HS-27A (cell line): ENCODE results near the gene ZMYND12.
A peak's percentile ranks its signal among the peaks of the same experiment; 100 is the strongest.
"Not testable (repeated sequence)": the region's sequence is repeated elsewhere in the genome, so short reads cannot be mapped to it uniquely, and the experiment has no call there.

Experiments
- DNase-seq: peaks from one replicate; pipeline ENCODE4 v3.0.0-alpha.2; 2012; ENCODE audit warnings: low read depth, missing footprints

Gene ZMYND12

DNA sequence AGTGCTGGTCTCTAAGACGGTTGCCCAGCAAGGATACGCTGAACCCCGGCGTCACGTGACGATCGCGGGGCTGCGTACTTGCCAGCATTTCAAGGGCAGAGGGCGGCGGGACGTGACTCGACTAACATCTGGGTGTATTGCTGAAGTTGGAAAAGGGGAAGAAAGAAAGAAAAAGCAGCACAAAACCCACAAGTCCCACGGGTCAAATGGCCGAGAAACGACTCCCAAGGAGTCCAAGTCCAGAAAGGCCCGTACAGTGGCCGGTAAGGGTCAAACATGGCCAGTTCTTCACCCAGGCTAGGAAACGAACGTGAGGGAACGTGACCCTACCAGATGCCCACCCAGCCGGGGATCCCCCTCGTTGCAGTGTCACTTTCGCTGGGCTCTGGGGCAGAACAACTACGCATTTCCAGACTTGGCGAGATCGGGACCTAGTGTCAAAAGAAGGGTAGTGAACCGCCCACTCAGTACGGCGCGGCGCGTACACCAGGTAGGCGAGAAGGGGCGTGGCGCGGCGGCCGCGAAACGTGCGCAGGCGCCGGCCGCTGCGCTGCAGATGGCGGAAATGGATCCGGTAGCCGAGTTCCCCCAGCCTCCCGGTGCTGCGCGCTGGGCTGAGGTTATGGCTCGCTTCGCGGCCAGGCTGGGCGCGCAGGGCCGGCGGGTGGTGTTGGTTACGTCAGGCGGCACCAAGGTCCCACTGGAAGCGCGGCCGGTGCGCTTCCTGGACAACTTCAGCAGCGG, at the start of gene ZMYND12, which contains the start of gene PPCS:
Gene ZMYND12 (minus strand): TSS at position 13 of the 744 bp plus-strand sequence. CDS start 25 bp downstream, outside the sequence.
Gene PPCS (plus strand): TSS at position 534 of the 744 bp plus-strand sequence. CDS start 23 bp downstream, at position 557.
- DNase-seq: peak; percentile 38

GRCh38 chr1:42504535-42505128, 48.8 kb upstream of the ZMYND12 start:
- DNase-seq: no peak

DNA sequence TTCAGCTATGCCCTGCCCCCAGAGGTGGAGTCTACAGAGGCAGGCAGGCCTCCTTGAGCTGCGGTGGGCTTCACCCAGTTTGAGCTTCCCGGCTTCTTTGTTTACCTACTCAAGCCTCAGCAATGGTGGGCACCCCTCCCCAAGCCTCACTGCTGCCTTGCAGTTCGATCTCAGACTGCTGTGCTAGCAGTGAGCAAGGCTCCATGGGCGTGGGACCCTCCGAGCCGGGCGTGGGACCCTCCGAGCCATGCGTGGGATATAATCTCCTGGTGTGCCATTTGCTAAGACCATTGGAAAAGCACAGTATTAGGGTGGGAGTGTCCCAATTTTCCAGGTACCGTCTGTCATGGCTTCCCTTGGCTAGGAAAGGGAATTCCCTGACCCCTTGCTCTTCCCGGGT, 46.2 kb upstream of the ZMYND12 start:
- not testable (repeated sequence) for DNase-seq

DNA sequence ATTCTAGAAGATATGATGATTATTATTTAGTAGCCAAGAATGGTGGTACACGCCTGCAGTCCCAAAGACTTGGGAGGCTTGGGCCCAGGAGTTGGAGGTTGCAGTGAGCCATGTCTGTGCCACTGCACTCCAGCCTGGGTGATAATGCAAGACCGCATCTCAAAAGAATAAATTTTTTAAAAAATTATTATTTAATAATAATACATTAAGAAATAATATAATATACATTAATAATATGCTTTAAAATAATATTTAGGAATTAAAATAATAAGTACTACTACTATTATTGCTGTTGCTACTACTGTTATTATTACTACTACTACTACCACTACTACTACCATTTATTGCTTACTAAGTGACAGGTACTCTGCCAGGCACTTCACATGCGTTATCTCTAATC, 34.4 kb upstream of the ZMYND12 start:
- no peak for DNase-seq

- DNase-seq: peak; percentile 61
These were observed 28.6 kb upstream of the ZMYND12 start for GRCh38 chr1:42484382-42484781.

DNA sequence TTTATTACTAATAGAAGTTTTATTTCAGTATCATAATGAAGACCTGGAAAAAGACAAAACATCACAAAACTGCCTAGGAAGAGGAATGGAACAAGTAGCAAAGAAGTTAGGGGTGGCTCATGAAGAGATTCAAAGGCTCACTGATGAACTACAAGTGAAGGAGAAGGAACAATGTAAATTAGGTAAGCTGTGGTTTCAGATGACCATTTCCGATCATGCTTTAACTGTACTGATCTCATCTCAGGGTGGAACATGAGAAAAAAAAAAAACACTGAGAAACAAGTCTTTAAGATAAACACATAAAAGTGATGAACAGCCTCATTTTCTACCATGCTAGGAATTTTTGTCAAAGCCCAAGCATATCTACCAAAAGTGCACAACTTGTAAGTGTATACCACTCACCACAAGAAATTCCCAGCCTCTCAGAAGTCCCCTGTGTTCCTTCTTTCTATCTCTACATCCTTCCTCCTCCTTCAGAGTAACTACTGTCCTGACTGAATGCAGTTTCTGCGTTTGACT, 26.9 kb upstream of the ZMYND12 start:
- DNase-seq: no peak

DNA sequence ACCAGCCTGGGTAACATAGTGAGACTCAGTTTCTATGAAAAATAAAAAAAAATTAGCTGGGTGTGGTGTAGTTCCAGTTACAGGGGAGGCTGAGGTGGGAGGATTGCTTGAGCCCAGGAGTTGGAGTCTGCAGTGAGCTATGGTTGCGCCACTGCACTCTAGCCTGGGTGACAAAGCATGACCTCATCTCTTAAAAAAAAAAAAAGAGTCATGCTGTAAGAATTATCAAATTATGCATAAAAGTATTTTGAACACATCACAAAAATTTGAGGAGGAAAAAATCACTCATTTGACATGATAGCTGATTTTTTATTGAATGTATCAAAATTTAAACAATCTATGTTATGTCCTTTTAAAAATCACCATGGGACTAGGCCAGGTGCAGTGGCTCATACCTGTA, 25.1 kb upstream of the ZMYND12 start:
- DNase-seq: no peak

DNA sequence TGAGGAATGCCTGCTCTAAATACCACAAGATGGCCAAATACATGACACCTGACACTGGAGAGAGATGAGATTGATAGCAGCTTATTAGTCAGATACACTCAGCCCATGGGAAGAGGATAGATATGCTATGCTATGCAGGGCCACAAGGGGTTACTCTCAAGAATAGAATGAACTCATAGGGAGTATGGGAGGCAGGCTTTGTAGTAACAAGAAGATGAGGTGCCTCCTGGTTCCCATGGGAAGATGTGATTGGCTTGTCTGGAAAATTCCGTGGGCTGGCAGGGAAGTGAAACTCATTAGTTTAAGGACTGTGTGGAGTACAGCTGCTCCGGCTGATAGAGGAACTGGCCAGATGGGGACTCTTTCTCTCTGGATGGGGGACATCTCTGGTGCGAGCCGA, 23.8 kb upstream of the ZMYND12 start:
- peak; percentile 17 for DNase-seq

DNA sequence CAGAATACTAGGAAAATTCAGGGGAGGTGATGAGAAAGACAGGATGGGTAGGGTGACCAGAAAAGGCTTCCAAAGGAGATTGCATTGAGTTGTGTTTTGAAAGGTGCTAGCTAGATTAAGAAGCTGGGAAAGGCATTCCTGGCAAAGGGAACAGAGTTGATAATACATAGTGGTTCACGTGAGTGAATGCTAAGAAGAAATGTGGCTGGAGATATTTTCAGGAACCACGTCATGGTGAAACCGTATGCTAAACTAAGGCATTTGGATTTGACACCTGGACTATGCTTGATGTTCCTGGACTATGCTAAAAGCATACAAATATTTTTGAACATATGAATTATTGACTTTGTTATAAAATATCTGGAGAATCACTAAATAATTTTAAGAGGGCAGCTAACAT, 22.0 kb upstream of the ZMYND12 start:
- DNase-seq: no peak

GRCh38 chr1:42477354-42477753, 21.5 kb upstream of the ZMYND12 start:
- not testable (repeated sequence) for DNase-seq

- no peak for DNase-seq
These were observed 20.8 kb upstream of the ZMYND12 start for GRCh38 chr1:42476605-42477004.

- no peak for DNase-seq
These were observed 13.9 kb upstream of the ZMYND12 start for GRCh38 chr1:42469727-42470126.

- no peak for DNase-seq
These were observed 10.2 kb upstream of the ZMYND12 start for GRCh38 chr1:42466030-42466429.

DNA sequence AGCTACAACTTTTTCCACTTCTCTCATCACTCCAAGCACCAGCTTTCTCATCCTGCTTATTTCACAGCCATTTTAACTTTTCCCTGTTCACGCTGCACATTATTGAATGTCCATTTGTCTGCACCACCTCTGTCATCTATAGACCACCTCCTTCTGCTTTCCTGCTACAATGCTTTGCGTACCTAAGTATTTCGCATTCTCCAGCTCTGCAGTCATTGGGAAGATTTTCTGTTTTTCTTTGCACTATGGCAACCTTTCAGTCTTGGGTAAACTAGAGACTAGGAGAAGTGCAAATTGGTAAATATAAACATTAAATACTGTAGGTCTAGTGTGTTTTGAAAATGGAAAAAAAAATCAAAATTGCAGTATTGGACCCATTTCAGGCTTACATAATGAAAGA, 8.1 kb upstream of the ZMYND12 start:
- no peak for DNase-seq

DNA sequence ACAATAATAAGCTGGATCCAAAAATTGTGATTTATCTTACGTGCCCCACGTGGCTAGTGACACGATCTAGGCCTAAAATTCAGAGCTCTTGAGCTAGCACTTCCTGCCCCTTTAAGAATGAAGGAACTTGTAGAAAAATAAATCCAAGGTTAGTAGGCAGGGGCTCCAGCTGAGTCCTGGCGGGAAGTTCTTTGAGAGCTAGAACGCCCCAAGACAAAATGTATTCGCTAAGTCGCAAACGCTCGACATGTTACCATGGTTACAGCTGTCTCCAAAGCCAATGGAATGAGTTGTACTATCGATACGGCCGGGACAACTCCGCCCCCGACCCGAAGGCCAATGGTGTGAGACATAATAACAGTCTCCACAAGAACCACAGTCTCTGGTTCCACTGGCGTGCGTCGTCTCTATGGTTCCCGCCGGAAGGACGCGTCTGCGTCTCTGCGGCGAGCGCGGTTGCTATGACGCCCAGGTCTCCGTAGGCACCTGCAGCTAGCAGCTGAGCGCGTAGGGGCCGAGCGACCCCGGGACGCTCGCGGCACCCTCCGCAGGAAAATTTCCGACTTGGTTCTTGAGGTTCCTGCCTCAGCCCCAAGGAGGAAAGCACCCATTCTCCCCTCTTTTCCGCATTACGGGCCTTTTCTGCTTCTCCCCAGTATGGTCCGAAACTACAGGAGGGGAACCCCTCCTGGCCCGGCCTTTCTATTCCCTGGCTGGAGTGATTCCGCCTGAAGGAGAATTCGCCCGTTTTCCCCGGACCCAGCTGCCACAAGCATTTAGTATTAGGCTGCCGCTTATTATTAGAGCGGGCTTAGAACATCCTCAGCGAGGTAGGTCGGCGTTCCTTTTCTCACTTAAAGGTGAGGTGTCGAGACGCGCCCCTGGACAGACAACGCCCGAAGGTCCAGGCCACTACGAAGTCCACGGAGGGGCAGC, 7.3 kb upstream of the ZMYND12 start, which contains the start of gene CCDC30:
Gene CCDC30 (plus strand): TSS at position 459 of the 936 bp plus-strand sequence. CDS start 17,266 bp downstream, outside the sequence.
- peak; percentile 92 for DNase-seq

DNA sequence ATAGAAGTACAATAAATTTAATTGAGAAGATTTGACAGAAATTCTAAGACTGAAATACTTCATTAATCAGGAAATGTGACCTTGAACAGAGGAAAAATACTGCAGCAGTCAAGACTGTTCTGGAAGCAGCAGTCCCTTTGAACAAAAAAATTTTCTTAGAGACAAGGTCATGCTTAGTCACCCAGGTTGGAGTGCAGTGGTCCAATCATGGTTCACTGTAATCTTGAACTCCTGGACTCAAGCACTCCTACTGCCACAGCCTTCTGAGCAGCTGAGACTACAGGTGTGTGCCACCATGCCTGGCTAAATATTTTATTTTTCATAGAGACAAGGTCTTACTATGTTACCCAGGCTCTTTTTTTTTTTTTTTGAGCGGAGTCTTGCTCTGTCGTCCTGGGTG, 5.4 kb upstream of the ZMYND12 start:
- no peak for DNase-seq

DNA sequence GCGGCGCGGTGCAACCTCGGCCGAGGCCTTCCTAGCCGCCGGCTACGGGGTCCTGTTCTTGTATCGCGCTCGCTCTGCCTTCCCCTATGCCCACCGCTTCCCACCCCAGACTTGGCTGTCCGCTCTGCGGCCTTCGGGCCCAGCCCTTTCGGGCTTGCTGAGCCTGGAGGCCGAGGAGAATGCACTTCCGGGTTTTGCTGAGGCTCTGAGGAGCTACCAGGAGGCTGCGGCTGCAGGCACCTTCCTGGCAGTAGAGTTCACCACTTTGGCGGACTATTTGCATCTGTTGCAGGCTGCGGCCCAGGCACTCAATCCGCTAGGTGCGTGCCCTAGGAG, 900 bp upstream of the ZMYND12 start:
- peak; percentile 12 for DNase-seq

GRCh38 chr1:42454403-42454802, 1.4 kb downstream of the ZMYND12 start:
- no peak for DNase-seq

- no peak for DNase-seq
These were observed 2.4 kb downstream of the ZMYND12 start for GRCh38 chr1:42453386-42453785.

- no peak for DNase-seq
These were observed 5.8 kb downstream of the ZMYND12 start for GRCh38 chr1:42450061-42450460.

GRCh38 chr1:42449256-42449655, 6.6 kb downstream of the ZMYND12 start:
- DNase-seq: no peak

- DNase-seq: no peak
These were observed 13.2 kb downstream of the ZMYND12 start for GRCh38 chr1:42442662-42443061.
